Endothelial cell of umbilical vein (primary cell): ENCODE measurements around the gene SIRPA. TPM values are rescaled to one million over a fixed set of nuclear protein-coding genes. Genes with fewer than 3 reads are reported as not detected.

Source experiments
- BruUV-seq: library from RNA; stranded (reverse); fragments of 400-500 nt; replicated peaks from 2 replicates; lab custom pipeline; 2021; lab: Mats Ljungman, UMichigan
- CTCF ChIA-PET: fragments of 300-600, 350-600 bp; sonication (Branson Sonifier 250); formaldehyde crosslinking; loops from one replicate; lab custom pipeline; 2021; ENCODE audit warnings: antibody characterized with exemption, inconsistent platforms; lab: Charles Lee
- POLR2A ChIA-PET: fragments of 300-600, 350-600 bp; sonication (Branson Sonifier 250); formaldehyde crosslinking; loops from one replicate; lab custom pipeline; 2021; ENCODE audit warnings: antibody characterized with exemption, inconsistent platforms; lab: Charles Lee
- DNase-seq: peaks from one replicate; pipeline ENCODE4 v3.0.0-alpha.2; 2011; ENCODE audit warnings: low read depth, low spot score
- FAIRE-seq: peaks from 2 replicates; lab custom pipeline; 2011; peaks lifted over from hg19 to GRCh38; lab: Jason Lieb, UNC
- H2AFZ ChIP-seq: 2 replicates; pipeline ENCODE4 v1.6.0; 2012; ENCODE audit warnings: low read depth, low read length, control low read depth, inconsistent platforms
- H3K27ac ChIP-seq: 2 replicates; pipeline ENCODE4 v1.5.1; 2011; ENCODE audit warnings: low read depth, mild to moderate bottlenecking, control low read depth, low read length, moderate library complexity; ENCODE audit not compliant: insufficient read depth
- H3K27me3 ChIP-seq, 2 experiments: 2 replicates each; pipeline versions ENCODE4 v1.6.0 to v1.6.1; 2011; ENCODE audit warnings: low read length in 2 of 2, mixed read lengths in 1 of 2; ENCODE audit not compliant: control insufficient read depth in 2 of 2, insufficient read depth in 2 of 2
- H3K36me3 ChIP-seq, 2 experiments: 2 replicates in 1 of 2; 3 replicates in 1 of 2; pipeline ENCODE4 v1.5.1; 2011; ENCODE audit warnings: low read length in 2 of 2, mild to moderate bottlenecking in 1 of 2, moderate library complexity in 1 of 2; ENCODE audit not compliant: control insufficient read depth in 2 of 2, insufficient read depth in 2 of 2; ENCODE audit errors: extremely low read depth in 1 of 2
- H3K4me1 ChIP-seq: 3 replicates; pipeline ENCODE4 v1.5.1; 2011; ENCODE audit warnings: mild to moderate bottlenecking, low read length; ENCODE audit not compliant: control insufficient read depth, insufficient read depth; ENCODE audit errors: extremely low read depth
- H3K4me2 ChIP-seq: 2 replicates; pipeline ENCODE4 v1.6.1; 2011; ENCODE audit warnings: low read length, control low read depth, mixed read lengths; ENCODE audit not compliant: insufficient read depth
- H3K4me3 ChIP-seq, 3 experiments: fragments of 200-600 bp in 1 of 3; sonication (generic), shearing (Covaris generic) in 1 of 3; replicated peaks in 1 of 3; 2 replicates each; pipeline ENCODE4 v1.5.1; 2011 to 2016; ENCODE audit warnings: control low read depth in 3 of 3, low read length in 3 of 3, mild to moderate bottlenecking in 2 of 3, inconsistent platforms in 1 of 3, low read depth in 1 of 3, moderate library complexity in 1 of 3; ENCODE audit not compliant: insufficient read depth in 1 of 3
- H3K79me2 ChIP-seq: 2 replicates; pipeline ENCODE4 v1.6.0; 2012; ENCODE audit warnings: low read length, inconsistent platforms; ENCODE audit not compliant: control insufficient read depth, insufficient read depth
- H3K9ac ChIP-seq: replicated peaks from 2 replicates; pipeline ENCODE3; 2011; ENCODE audit warnings: low read length, control low read depth; ENCODE audit not compliant: insufficient read depth; ENCODE audit errors: extremely low read depth
- H3K9me1 ChIP-seq: replicated peaks from 3 replicates; pipeline ENCODE4 v1.6.0; 2011; ENCODE audit warnings: mild to moderate bottlenecking, low read length; ENCODE audit not compliant: control insufficient read depth, insufficient read depth; ENCODE audit errors: extremely low read depth
- H3K9me3 ChIP-seq: replicated peaks from 2 replicates; pipeline ENCODE4 v1.5.1; 2012; ENCODE audit warnings: low read length, inconsistent platforms; ENCODE audit not compliant: control insufficient read depth, insufficient read depth
- H4K20me1 ChIP-seq: replicated peaks from 2 replicates; pipeline ENCODE3; 2011; ENCODE audit warnings: mild to moderate bottlenecking, low read length; ENCODE audit not compliant: control insufficient read depth, insufficient read depth; ENCODE audit errors: extremely low read depth
- EZH2 ChIP-seq: IDR thresholded peaks from 2 replicates; pipeline ENCODE4 v1.6.1; 2012; ENCODE audit warnings: borderline replicate concordance, low read depth, mild to moderate bottlenecking, moderate library complexity, low read length, inconsistent platforms; ENCODE audit not compliant: severe bottlenecking
- FOS ChIP-seq: IDR thresholded peaks from 2 replicates; pipeline ENCODE4 v1.6.1; 2011; ENCODE audit warnings: mild to moderate bottlenecking, low read length, moderate library complexity, borderline replicate concordance; ENCODE audit not compliant: insufficient read depth
- GATA2 ChIP-seq: IDR thresholded peaks from 2 replicates; pipeline ENCODE4 v1.7.0; 2011; ENCODE audit warnings: low read depth, mild to moderate bottlenecking, moderate library complexity, mixed read lengths, low read length; ENCODE audit not compliant: insufficient read length, insufficient read depth
- JUN ChIP-seq: IDR thresholded peaks from 2 replicates; pipeline ENCODE4 v1.6.1; 2011; ENCODE audit warnings: borderline replicate concordance, low read depth; ENCODE audit not compliant: insufficient read length, insufficient read depth
- MYC ChIP-seq: IDR thresholded peaks from one replicate; pipeline ENCODE4 v1.6.1; 2011; ENCODE audit warnings: mild to moderate bottlenecking, low read depth, low read length
- POLR2A ChIP-seq: IDR thresholded peaks from 2 replicates; pipeline ENCODE4 v1.6.1; 2012; ENCODE audit warnings: low read depth, mild to moderate bottlenecking, control low read depth, low read length
- POLR2AphosphoS5 ChIP-seq: IDR thresholded peaks from 2 replicates; pipeline ENCODE4 v1.6.1; 2012; ENCODE audit warnings: low read depth, mild to moderate bottlenecking, control low read depth, low read length, moderate library complexity; ENCODE audit not compliant: insufficient read depth
- dilution Hi-C: fragments of 300-500 bp; cut with MboI; formaldehyde crosslinking; loops from one replicate; pipeline ENCODE4 v1.15.0; 2019; ENCODE audit warnings: low sequenced_read_pairs; ENCODE audit not compliant: extremely low pct_ligation_motif_present
- intact Hi-C: fragments of 100-400 bp; cut with micrococcal nuclease; formaldehyde crosslinking; loops from one replicate; pipeline ENCODE4 v1.10.0; 2022
- polyA plus RNA-seq, 4 experiments: library from polyadenylated mRNA; depleted of rRNA in 3 of 4; stranded (reverse) in 3 of 4; unstranded in 1 of 4; fragments of >200 nt; gene quantifications; 2 replicates each; pipeline versions ENCODE4 v1.2.1 to v1.2.3, GENCODE V29; 2011 to 2012; ENCODE audit warnings: missing spikeins in 1 of 4
- total RNA-seq: library from RNA; stranded (reverse); gene quantifications from 2 replicates; pipeline ENCODE4 v1.2.3, GENCODE V29; 2021
- TF ChIP-seq, protein P1 (sequence below), 2 donors: IDR thresholded peaks; 1 replicate in 1 of 2; 2 replicates in 1 of 2; pipeline ENCODE4 v1.5.1; 2011; ENCODE audit warnings: low read length in 2 of 2, mild to moderate bottlenecking in 2 of 2, moderate library complexity in 2 of 2, control low read depth in 1 of 2, inconsistent platforms in 1 of 2, low read depth in 1 of 2; ENCODE audit not compliant: insufficient read depth in 1 of 2; ENCODE audit errors: extremely low read depth in 1 of 2
- TF ChIP-seq, protein P2 (sequence below): IDR thresholded peaks from 2 replicates; pipeline ENCODE4 v1.6.1; 2011; ENCODE audit not compliant: insufficient read depth, insufficient read length

Gene SIRPA
- total and polyA plus RNA-seq, 2 donors (not counting 3 experiments of a cell fraction or from before 2014, with no cell fraction given): 29.9 to 59.2 TPM

DNA sequence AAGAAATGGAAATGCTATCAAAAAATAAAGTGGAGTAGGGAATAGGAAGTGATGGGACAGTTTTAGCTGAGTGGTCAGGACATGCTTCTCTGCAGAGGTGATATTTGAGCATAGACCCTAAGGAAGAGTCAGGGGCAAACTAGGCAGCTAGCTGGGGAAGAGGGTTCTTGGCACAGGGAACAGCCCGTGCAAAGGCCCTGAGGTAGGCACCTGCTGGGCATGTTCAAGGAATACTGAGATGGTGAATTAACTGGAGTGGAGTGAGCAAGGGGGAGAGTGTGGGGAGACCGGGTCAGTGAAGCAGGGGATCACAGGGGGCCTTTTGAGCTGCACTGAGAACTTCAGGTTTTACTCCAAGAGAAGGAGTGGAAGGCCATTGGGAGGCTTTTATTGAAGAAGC, 7.5 kb upstream of the SIRPA start:
- no peak for DNase-seq
- intact Hi-C loops: no loop called here
- Histone ChIP-seq H3K27ac (no peak overlapping the region), H3K79me2 (no peaks in the 10 kb centered on the region), H3K9me3 (no peaks in the 10 kb centered on the region), H3K4me3 (no peak overlapping the region), H3K27me3 (peaks cover 0 to 7% of the 10 kb centered on the region in 2 experiments), H3K4me2 (no peak overlapping the region), H4K20me1 (no peaks in the 10 kb centered on the region), H3K9ac (no peak overlapping the region), H3K36me3 (no peaks in the 10 kb centered on the region), H3K9me1 (no peaks in the 10 kb centered on the region), H2AFZ (no peak overlapping the region), H3K4me1 (peaks cover 4% of the 10 kb centered on the region)
- no peak for FAIRE-seq
- TF ChIP-seq, protein P1, sequence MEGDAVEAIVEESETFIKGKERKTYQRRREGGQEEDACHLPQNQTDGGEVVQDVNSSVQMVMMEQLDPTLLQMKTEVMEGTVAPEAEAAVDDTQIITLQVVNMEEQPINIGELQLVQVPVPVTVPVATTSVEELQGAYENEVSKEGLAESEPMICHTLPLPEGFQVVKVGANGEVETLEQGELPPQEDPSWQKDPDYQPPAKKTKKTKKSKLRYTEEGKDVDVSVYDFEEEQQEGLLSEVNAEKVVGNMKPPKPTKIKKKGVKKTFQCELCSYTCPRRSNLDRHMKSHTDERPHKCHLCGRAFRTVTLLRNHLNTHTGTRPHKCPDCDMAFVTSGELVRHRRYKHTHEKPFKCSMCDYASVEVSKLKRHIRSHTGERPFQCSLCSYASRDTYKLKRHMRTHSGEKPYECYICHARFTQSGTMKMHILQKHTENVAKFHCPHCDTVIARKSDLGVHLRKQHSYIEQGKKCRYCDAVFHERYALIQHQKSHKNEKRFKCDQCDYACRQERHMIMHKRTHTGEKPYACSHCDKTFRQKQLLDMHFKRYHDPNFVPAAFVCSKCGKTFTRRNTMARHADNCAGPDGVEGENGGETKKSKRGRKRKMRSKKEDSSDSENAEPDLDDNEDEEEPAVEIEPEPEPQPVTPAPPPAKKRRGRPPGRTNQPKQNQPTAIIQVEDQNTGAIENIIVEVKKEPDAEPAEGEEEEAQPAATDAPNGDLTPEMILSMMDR (IDR thresholded peaks at IDR 0.05; ENCODE audit: extremely low read depth in 1 of 2, insufficient read depth in 1 of 2, low read depth in 1 of 2, low read length in 2 of 2): no peak
- no peak for TF ChIP-seq POLR2AphosphoS5
- TF ChIP-seq, protein P2, sequence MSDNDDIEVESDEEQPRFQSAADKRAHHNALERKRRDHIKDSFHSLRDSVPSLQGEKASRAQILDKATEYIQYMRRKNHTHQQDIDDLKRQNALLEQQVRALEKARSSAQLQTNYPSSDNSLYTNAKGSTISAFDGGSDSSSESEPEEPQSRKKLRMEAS: no peak
- no peak for TF ChIP-seq EZH2
- TF ChIP-seq FOS: no peak
- TF ChIP-seq POLR2A: no peak
- no peak for TF ChIP-seq JUN
- TF ChIP-seq MYC: no peak
- no peak for TF ChIP-seq GATA2
- dilution Hi-C loops: no loop called here
- CTCF ChIA-PET: interaction anchor here (1.3 to 2.3 kb wide), 3 partner anchors 76 to 285 kb away, joined by 4 to 14 read pairs (median 4); no protein-coding TSS in a partner anchor
- BruUV-seq: no TSS peak
- POLR2A ChIA-PET: no interaction called here
